Panc1 (cell line): Measurements from ENCODE around the gene BCL11B. TPM values are rescaled to one million over a fixed set of nuclear protein-coding genes. Genes with fewer than 3 reads are reported as not detected.

Experiments used
- ATAC-seq: fragments of 200-7000 bp; cut with Tn5 transposase; 2 replicates; pipeline ENCODE4 v1.9.1; 2020; ENCODE audit warnings: mild to moderate bottlenecking, moderate library complexity
- BruUV-seq: library from RNA; stranded (reverse); fragments of 400-500 nt; replicated peaks from 2 replicates; lab custom pipeline; 2021; lab: Mats Ljungman, UMichigan
- CTCF ChIA-PET: fragments of 300-600 bp; sonication (Branson Sonifier 250); formaldehyde crosslinking; loops from one replicate; lab custom pipeline; 2022; ENCODE audit warnings: antibody characterized with exemption; lab: Charles Lee
- POLR2A ChIA-PET: fragments of 300-600 bp; sonication (Branson Sonifier 250); formaldehyde crosslinking; loops from one replicate; lab custom pipeline; 2022; ENCODE audit warnings: antibody characterized with exemption; lab: Charles Lee
- DNase-seq: peaks from one replicate; pipeline ENCODE4 v3.0.0-alpha.2; 2010; ENCODE audit warnings: low read depth, low spot score
- H3K27ac ChIP-seq: 2 replicates; pipeline ENCODE4 v1.5.1; 2011; ENCODE audit warnings: mild to moderate bottlenecking, low read length, inconsistent platforms
- H3K27me3 ChIP-seq: fragments of 200-500 bp; sonication (Bioruptor generic); 2 replicates; pipeline ENCODE4 v1.6.0; 2014; ENCODE audit warnings: low read length, inconsistent platforms; ENCODE audit not compliant: control insufficient read depth, insufficient read depth
- H3K36me3 ChIP-seq: fragments of 200-500 bp; sonication (Bioruptor generic); 2 replicates; pipeline ENCODE4 v1.5.1; 2014; ENCODE audit warnings: inconsistent platforms, mild to moderate bottlenecking, low read length, moderate library complexity; ENCODE audit not compliant: control insufficient read depth, insufficient read depth
- H3K4me1 ChIP-seq: 2 replicates; pipeline ENCODE4 v1.5.1; 2011; ENCODE audit warnings: inconsistent platforms, mild to moderate bottlenecking, low read length, moderate library complexity; ENCODE audit not compliant: control insufficient read depth, insufficient read depth
- H3K4me3 ChIP-seq, 2 experiments: 2 replicates each; pipeline ENCODE4 v1.5.1; 2011 to 2012; ENCODE audit warnings: low read depth in 2 of 2, low read length in 2 of 2, mild to moderate bottlenecking in 2 of 2, inconsistent platforms in 1 of 2, moderate library complexity in 1 of 2
- H3K9me3 ChIP-seq: fragments of 200-500 bp; sonication (Bioruptor generic); 2 replicates; pipeline ENCODE4 v1.5.1; 2014; ENCODE audit warnings: low read depth, mild to moderate bottlenecking, inconsistent platforms, low read length, moderate library complexity; ENCODE audit not compliant: control insufficient read depth, insufficient read depth
- CTCF ChIP-seq: fragments of 450-650 bp; IDR thresholded peaks from 2 replicates; pipeline ENCODE4 v1.5.1; 2017; ENCODE audit warnings: mild to moderate bottlenecking
- POLR2AphosphoS5 ChIP-seq: IDR thresholded peaks from 2 replicates; pipeline ENCODE4 v1.6.1; 2012; ENCODE audit warnings: mild to moderate bottlenecking, low read depth, low read length, moderate library complexity
- REST ChIP-seq, 2 experiments: IDR thresholded peaks; 2 replicates each; pipeline ENCODE4 v1.6.1; 2011 to 2012; ENCODE audit warnings: low read depth in 2 of 2, control low read depth in 1 of 2, low read length in 1 of 2, mild to moderate bottlenecking in 1 of 2, moderate library complexity in 1 of 2; ENCODE audit not compliant: insufficient read depth in 1 of 2
- SIN3A ChIP-seq: IDR thresholded peaks from 2 replicates; pipeline ENCODE4 v1.6.1; 2012; ENCODE audit warnings: low read depth, mild to moderate bottlenecking, low read length, moderate library complexity, borderline replicate concordance; ENCODE audit not compliant: insufficient read depth
- TCF7L2 ChIP-seq: IDR thresholded peaks from 2 replicates; pipeline ENCODE4 v1.6.1; 2011; ENCODE audit warnings: mild to moderate bottlenecking, low read depth, low read length, inconsistent platforms
- in situ Hi-C: cut with HindIII; loops from 2 replicates; pipeline ENCODE4 v1.10.0; 2016; ENCODE audit warnings: low sequenced_read_pairs, low pct_unique_long_range_greater_than_20kb
- intact Hi-C: fragments of 100-400 bp; cut with micrococcal nuclease; formaldehyde crosslinking; loops from one replicate; pipeline ENCODE4 v1.10.0; 2022; ENCODE audit not compliant: unreplicated experiment
- total RNA-seq: library from RNA; stranded (reverse); gene quantifications from one replicate; pipeline ENCODE4 v1.2.1, GENCODE V29; 2021; ENCODE audit not compliant: unreplicated experiment

The BCL11B gene
- total RNA-seq, 1 experiment from 2014 or later, result 0.23 TPM

GRCh38 chr14:99267381-99267780 is 4.6 kb downstream of the BCL11B start:
- TF ChIP-seq SIN3A (no peak), REST (IDR thresholded peaks at IDR 0.05; ENCODE audit: insufficient read depth in 1 of 2, low read depth in 2 of 2, low read length in 1 of 2) (no peak), POLR2AphosphoS5 (no peak)
- ATAC-seq (no peak), DNase-seq (no peak)
- intact Hi-C loops, result loop anchor here (5.0 kb wide), 1 partner anchor 145 kb away; no protein-coding TSS in a partner anchor
- in situ Hi-C loops, result no loop called here
- H3K27ac ChIP-seq, result no peak overlapping the region
- H3K4me1 ChIP-seq, result peaks cover 2% of the 10 kb centered on the region; the same call in 1 of the 2 replicates
- no peaks in the 10 kb centered on the region for H3K36me3 ChIP-seq
- H3K4me3 ChIP-seq, result no peak overlapping the region
- H3K27me3 ChIP-seq, result peaks cover 13% of the 10 kb centered on the region
- BruUV-seq, result no TSS peak
- ChIA-PET POLR2A (interaction anchor here (0.7 kb wide), 1 partner anchor 958 kb away, joined by 3 read pairs; no protein-coding TSS in a partner anchor), CTCF (no interaction called here)
- no peaks in the 10 kb centered on the region for H3K9me3 ChIP-seq

GRCh38 chr14:99266181-99267178 is 5.5 kb downstream of the BCL11B start:
- CTCF ChIA-PET, result interaction anchor here (0.5 kb wide), 1 partner anchor 1310 kb away, joined by 8 read pairs; no protein-coding TSS in a partner anchor
- Histone ChIP-seq H3K27ac (no peak overlapping the region), H3K9me3 (no peaks in the 10 kb centered on the region), H3K4me3 (no peak overlapping the region), H3K36me3 (no peaks in the 10 kb centered on the region), H3K4me1 (peaks cover 2% of the 10 kb centered on the region; the same call in 1 of the 2 replicates), H3K27me3 (peaks cover 11% of the 10 kb centered on the region)
- DNase-seq (no peak), ATAC-seq (peak; percentile 86)
- in situ Hi-C loops (no loop called here), intact Hi-C loops (loop anchor here (5.0 kb wide), 1 partner anchor 144 kb away; no protein-coding TSS in a partner anchor)
- peak; percentile 93 for TF ChIP-seq CTCF
- TF ChIP-seq SIN3A, result no peak
- BruUV-seq, result no TSS peak
- POLR2A ChIA-PET, result no interaction called here

GRCh38 chr14:99265571-99265970 is 6.4 kb downstream of the BCL11B start:
- Histone ChIP-seq H3K27me3 (peaks cover 8% of the 10 kb centered on the region), H3K36me3 (no peaks in the 10 kb centered on the region), H3K4me1 (peaks cover 2% of the 10 kb centered on the region; the same call in 1 of the 2 replicates), H3K27ac (no peak overlapping the region), H3K4me3 (no peak overlapping the region), H3K9me3 (no peaks in the 10 kb centered on the region)
- no TSS peak for BruUV-seq
- intact Hi-C loops (loop anchor here (5.0 kb wide), 1 partner anchor 143 kb away; no protein-coding TSS in a partner anchor), in situ Hi-C loops (no loop called here)
- CTCF ChIA-PET, result no interaction called here
- TF ChIP-seq CTCF (no peak), TCF7L2 (no peak), SIN3A (no peak), REST (IDR thresholded peaks at IDR 0.05; ENCODE audit: insufficient read depth in 1 of 2, low read depth in 2 of 2, low read length in 1 of 2) (no peak), POLR2AphosphoS5 (no peak)
- DNase-seq (no peak), ATAC-seq (no peak)
- POLR2A ChIA-PET, result no interaction called here
